Karpas-422 (cell line): ENCODE data around the gene ZSCAN25. TPM values are rescaled to one million over a fixed set of nuclear protein-coding genes. Genes with fewer than 3 reads are reported as not detected.
"Not testable (repeated sequence)": the region's sequence is repeated elsewhere in the genome, so short reads cannot be mapped to it uniquely, and the experiment has no call there.

Experiments
- DNase-seq: peaks from one replicate; pipeline ENCODE4 v3.0.0-alpha.2; 2015
- H2AFZ ChIP-seq: fragments of 200-600 bp; sonication (generic); 2 replicates; pipeline ENCODE4 v1.6.1; 2014; ENCODE audit warnings: antibody characterized with exemption, low read length, mixed read lengths
- H3K27ac ChIP-seq: fragments of 200-600 bp; sonication (generic); 2 replicates; pipeline ENCODE4 v1.5.1; 2014; ENCODE audit warnings: mild to moderate bottlenecking, low read length, moderate library complexity
- H3K27me3 ChIP-seq: fragments of 200-600 bp; sonication (generic); 2 replicates; pipeline ENCODE4 v1.6.1; 2014; ENCODE audit warnings: low read length, mixed read lengths
- H3K36me3 ChIP-seq: fragments of 200-600 bp; sonication (generic); 2 replicates; pipeline ENCODE4 v1.6.1; 2014; ENCODE audit warnings: low read length, mixed read lengths; ENCODE audit not compliant: insufficient read depth
- H3K4me1 ChIP-seq: fragments of 200-600 bp; sonication (generic); 2 replicates; pipeline ENCODE4 v1.6.1; 2014; ENCODE audit warnings: mild to moderate bottlenecking, low read length, mixed read lengths
- H3K4me2 ChIP-seq: fragments of 200-600 bp; sonication (generic); 2 replicates; pipeline ENCODE4 v1.6.1; 2014; ENCODE audit warnings: low read length, low read depth, mild to moderate bottlenecking; ENCODE audit not compliant: poor library complexity, severe bottlenecking
- H3K4me3 ChIP-seq: fragments of 200-600 bp; sonication (generic); 2 replicates; pipeline ENCODE4 v1.5.1; 2014; ENCODE audit warnings: mild to moderate bottlenecking, antibody characterized with exemption, low read length, mixed read lengths
- H3K79me2 ChIP-seq: fragments of 200-600 bp; sonication (generic); 2 replicates; pipeline ENCODE4 v1.6.1; 2014; ENCODE audit warnings: mild to moderate bottlenecking, low read length, mixed read lengths
- H3K9ac ChIP-seq: fragments of 200-600 bp; sonication (generic); 2 replicates; pipeline ENCODE4 v1.6.0; 2014; ENCODE audit warnings: low read length
- H3K9me2 ChIP-seq: fragments of 200-600 bp; sonication (generic), shearing (Covaris generic); replicated peaks from 2 replicates; pipeline ENCODE4 v1.6.0; 2014; ENCODE audit warnings: mild to moderate bottlenecking, low read length, moderate library complexity; ENCODE audit not compliant: insufficient read depth
- H3K9me3 ChIP-seq: fragments of 300-700, 200-600 bp; sonication (generic); 2 replicates; pipeline ENCODE4 v1.6.1; 2014; ENCODE audit warnings: low read length, mixed read lengths
- H4K20me1 ChIP-seq: fragments of 200-600 bp; sonication (generic); 2 replicates; pipeline ENCODE4 v1.6.1; 2014; ENCODE audit warnings: mild to moderate bottlenecking, antibody characterized with exemption, low read length, low read depth; ENCODE audit not compliant: insufficient read depth
- total RNA-seq: library from RNA; depleted of rRNA; stranded (reverse); fragments of >200 nt; shearing (Covaris generic); gene quantifications from 2 replicates; pipeline ENCODE4 v1.2.3, GENCODE V29; 2014; ENCODE audit warnings: low replicate concordance

ZSCAN25 gene
- total RNA-seq, 1 experiment from 2014 or later, result 12.3 TPM

GRCh38 chr7:99580778-99581332 is 35.9 kb upstream of the ZSCAN25 start:
- H3K4me3 ChIP-seq, H3K27ac ChIP-seq, H3K9ac ChIP-seq, H3K36me3 ChIP-seq, H3K79me2 ChIP-seq, H3K27me3 ChIP-seq, H3K9me2 ChIP-seq, H3K4me2 ChIP-seq, H4K20me1 ChIP-seq, H2AFZ ChIP-seq, DNase-seq, H3K9me3 ChIP-seq: not testable (repeated sequence)
- peaks cover 24% of the 10 kb centered on the region for H3K4me1 ChIP-seq

- H3K9ac ChIP-seq, result no peak overlapping the region
- H3K36me3 ChIP-seq, result no peaks in the 10 kb centered on the region
- no peak overlapping the region for H3K4me2 ChIP-seq
- no peaks in the 10 kb centered on the region for H4K20me1 ChIP-seq
- DNase-seq, result no peak
- H3K79me2 ChIP-seq, result no peaks in the 10 kb centered on the region
- H2AFZ ChIP-seq, result no peak overlapping the region
- H3K9me3 ChIP-seq, result no peaks in the 10 kb centered on the region
- no peaks in the 10 kb centered on the region for H3K9me2 ChIP-seq
- H3K27me3 ChIP-seq, result no peaks in the 10 kb centered on the region
- H3K27ac ChIP-seq, result no peak overlapping the region
- no peak overlapping the region for H3K4me3 ChIP-seq
- H3K4me1 ChIP-seq, result no peaks in the 10 kb centered on the region
Measured at GRCh38 chr7:99588868-99589267, 27.9 kb upstream of the ZSCAN25 start.

- Histone ChIP-seq H3K27me3 (no peaks in the 10 kb centered on the region), H3K27ac (no peak overlapping the region), H3K4me1 (no peaks in the 10 kb centered on the region), H3K79me2 (no peaks in the 10 kb centered on the region), H2AFZ (no peak overlapping the region), H3K4me2 (no peak overlapping the region), H3K9me3 (no peaks in the 10 kb centered on the region), H4K20me1 (no peaks in the 10 kb centered on the region), H3K4me3 (no peak overlapping the region), H3K36me3 (no peaks in the 10 kb centered on the region), H3K9me2 (no peaks in the 10 kb centered on the region), H3K9ac (no peak overlapping the region)
- DNase-seq, result no peak
Measured at GRCh38 chr7:99594948-99595745, 21.6 kb upstream of the ZSCAN25 start.

GRCh38 chr7:99596408-99596955 is 20.3 kb upstream of the ZSCAN25 start:
- no peaks in the 10 kb centered on the region for H3K27me3 ChIP-seq
- no peaks in the 10 kb centered on the region for H3K79me2 ChIP-seq
- no peak for DNase-seq
- H3K4me3 ChIP-seq, result no peak overlapping the region
- no peaks in the 10 kb centered on the region for H3K4me1 ChIP-seq
- H3K9me3 ChIP-seq, result no peaks in the 10 kb centered on the region
- H2AFZ ChIP-seq, result no peak overlapping the region
- no peak overlapping the region for H3K4me2 ChIP-seq
- no peaks in the 10 kb centered on the region for H4K20me1 ChIP-seq
- no peak overlapping the region for H3K9ac ChIP-seq
- no peaks in the 10 kb centered on the region for H3K9me2 ChIP-seq
- no peak overlapping the region for H3K27ac ChIP-seq
- H3K36me3 ChIP-seq, result no peaks in the 10 kb centered on the region

GRCh38 chr7:99597762-99598501 is 18.8 kb upstream of the ZSCAN25 start, which contains the start of gene TMEM225B:
TSS of gene TMEM225B (plus strand) at chr7:99598267. CDS start at chr7:99604389, 6,122 bp downstream.
- Histone ChIP-seq H2AFZ (no peak within 1 kb of the TSS), H3K36me3 (no peaks in the 10 kb centered on the region), H3K9ac (no peak within 1 kb of the TSS), H3K4me2 (no peak within 1 kb of the TSS), H3K9me3 (no peaks in the 10 kb centered on the region), H3K79me2 (no peaks in the 10 kb centered on the region), H3K27me3 (no peaks in the 10 kb centered on the region), H3K27ac (no peak within 1 kb of the TSS), H4K20me1 (no peaks in the 10 kb centered on the region), H3K9me2 (no peaks in the 10 kb centered on the region), H3K4me3 (no peak within 1 kb of the TSS), H3K4me1 (no peaks in the 10 kb centered on the region)
- no peak for DNase-seq

GRCh38 chr7:99599836-99600235 is 16.9 kb upstream of the ZSCAN25 start:
- Histone ChIP-seq H4K20me1 (no peaks in the 10 kb centered on the region), H3K4me2 (no peak overlapping the region), H3K36me3 (no peaks in the 10 kb centered on the region), H3K9me2 (no peaks in the 10 kb centered on the region), H3K4me1 (no peaks in the 10 kb centered on the region), H3K4me3 (no peak overlapping the region), H3K9ac (no peak overlapping the region), H2AFZ (no peak overlapping the region), H3K27ac (no peak overlapping the region), H3K79me2 (no peaks in the 10 kb centered on the region), H3K9me3 (no peaks in the 10 kb centered on the region), H3K27me3 (no peaks in the 10 kb centered on the region)
- no peak for DNase-seq

- H3K4me2 ChIP-seq, result no peak overlapping the region
- no peak overlapping the region for H2AFZ ChIP-seq
- no peaks in the 10 kb centered on the region for H3K79me2 ChIP-seq
- no peak overlapping the region for H3K4me3 ChIP-seq
- no peak overlapping the region for H3K9ac ChIP-seq
- H3K9me2 ChIP-seq, result no peaks in the 10 kb centered on the region
- H3K4me1 ChIP-seq, result no peaks in the 10 kb centered on the region
- DNase-seq, result no peak
- no peaks in the 10 kb centered on the region for H3K36me3 ChIP-seq
- H3K27me3 ChIP-seq, result no peaks in the 10 kb centered on the region
- no peaks in the 10 kb centered on the region for H4K20me1 ChIP-seq
- no peak overlapping the region for H3K27ac ChIP-seq
- H3K9me3 ChIP-seq, result no peaks in the 10 kb centered on the region
Measured at GRCh38 chr7:99601656-99602310, 15.0 kb upstream of the ZSCAN25 start.

- H3K4me1 ChIP-seq, result no peaks in the 10 kb centered on the region
- no peak for DNase-seq
- H3K9me3 ChIP-seq, result no peaks in the 10 kb centered on the region
- H3K4me3 ChIP-seq, result no peak overlapping the region
- no peaks in the 10 kb centered on the region for H3K9me2 ChIP-seq
- H4K20me1 ChIP-seq, result no peaks in the 10 kb centered on the region
- no peaks in the 10 kb centered on the region for H3K79me2 ChIP-seq
- no peak overlapping the region for H3K4me2 ChIP-seq
- H3K36me3 ChIP-seq, result no peaks in the 10 kb centered on the region
- H3K27ac ChIP-seq, result no peak overlapping the region
- no peak overlapping the region for H3K9ac ChIP-seq
- H2AFZ ChIP-seq, result no peak overlapping the region
- no peaks in the 10 kb centered on the region for H3K27me3 ChIP-seq
Measured at GRCh38 chr7:99605527-99605926, 11.2 kb upstream of the ZSCAN25 start.
